OCI-LY7 (cell line): ENCODE results near the gene TLL2. TPM values are rescaled to one million over a fixed set of nuclear protein-coding genes. Genes with fewer than 3 reads are reported as not detected.
"Not testable (repeated sequence)": the region's sequence is repeated elsewhere in the genome, so short reads cannot be mapped to it uniquely, and the experiment has no call there.

ENCODE experiments used
- BruUV-seq: library from RNA; stranded (reverse); fragments of 400-500 nt; replicated peaks from 2 replicates; lab custom pipeline; 2021; lab: Mats Ljungman, UMichigan
- CTCF ChIA-PET: fragments of 300-600 bp; sonication (Branson Sonifier 250); formaldehyde crosslinking; loops from one replicate; lab custom pipeline; 2022; ENCODE audit warnings: antibody characterized with exemption; ENCODE audit not compliant: unreplicated experiment; lab: Charles Lee
- POLR2A ChIA-PET: fragments of 300-600 bp; sonication (Branson Sonifier 250); formaldehyde crosslinking; loops from one replicate; lab custom pipeline; 2022; ENCODE audit warnings: antibody characterized with exemption; lab: Charles Lee
- DNase-seq: peaks from one replicate; pipeline ENCODE4 v3.0.0-alpha.2; 2015; ENCODE audit warnings: low spot score
- H2AFZ ChIP-seq: fragments of 200-600 bp; sonication (generic), shearing (Covaris generic); 2 replicates; pipeline ENCODE4 v1.6.1; 2014; ENCODE audit warnings: mild to moderate bottlenecking, antibody characterized with exemption, low read length, moderate library complexity
- H3K27ac ChIP-seq: fragments of 200-600 bp; sonication (generic); 2 replicates; pipeline ENCODE4 v1.5.1; 2014; ENCODE audit warnings: mixed run types, low read depth, mild to moderate bottlenecking, moderate library complexity, low read length, inconsistent platforms; ENCODE audit not compliant: poor library complexity, severe bottlenecking
- H3K36me3 ChIP-seq: fragments of 200-600 bp; sonication (generic); 2 replicates; pipeline ENCODE4 v1.6.1; 2014; ENCODE audit warnings: mild to moderate bottlenecking, antibody characterized with exemption, low read length, moderate library complexity, mixed read lengths; ENCODE audit not compliant: insufficient read depth
- H3K4me1 ChIP-seq: fragments of 200-600 bp; sonication (generic); 2 replicates; pipeline ENCODE4 v1.5.1; 2014; ENCODE audit warnings: mild to moderate bottlenecking, low read length; ENCODE audit not compliant: insufficient read depth, poor library complexity, severe bottlenecking
- H3K4me2 ChIP-seq: fragments of 200-600 bp; sonication (generic); 2 replicates; pipeline ENCODE4 v1.6.1; 2014; ENCODE audit warnings: mild to moderate bottlenecking, low read length
- H3K4me3 ChIP-seq: fragments of 200-600 bp; sonication (generic); 2 replicates; pipeline ENCODE4 v1.5.1; 2014; ENCODE audit warnings: mild to moderate bottlenecking, low read depth, low read length; ENCODE audit not compliant: poor library complexity, severe bottlenecking
- H3K79me2 ChIP-seq: fragments of 200-600 bp; sonication (generic); 2 replicates; pipeline ENCODE4 v1.6.1; 2016; ENCODE audit warnings: low read depth, mild to moderate bottlenecking, low read length, moderate library complexity, mixed read lengths; ENCODE audit not compliant: insufficient read depth
- H3K9me2 ChIP-seq: fragments of 200-600 bp; sonication (generic); 2 replicates; pipeline ENCODE4 v1.6.1; 2016; ENCODE audit warnings: mild to moderate bottlenecking, low read length, mixed read lengths; ENCODE audit not compliant: insufficient read depth
- H3K9me3 ChIP-seq: fragments of 200-600 bp; sonication (generic); 2 replicates; pipeline ENCODE4 v1.6.1; 2014; ENCODE audit warnings: mild to moderate bottlenecking, mixed run types, low read length, mixed read lengths
- H4K20me1 ChIP-seq: fragments of 200-600 bp; sonication (generic); 2 replicates; pipeline ENCODE4 v1.6.1; 2014; ENCODE audit warnings: mild to moderate bottlenecking, antibody characterized with exemption, low read length, moderate library complexity, mixed read lengths; ENCODE audit not compliant: insufficient read depth
- CTCF ChIP-seq: fragments of 200-600 bp; sonication (generic); conservative IDR thresholded peaks from 2 replicates; pipeline ENCODE4 v1.5.1; 2014; ENCODE audit warnings: mild to moderate bottlenecking, antibody characterized with exemption, low read length, moderate library complexity, mixed read lengths
- EZH2phosphoT487 ChIP-seq: fragments of 200-600 bp; sonication (generic); IDR thresholded peaks from 2 replicates; pipeline ENCODE4 v1.6.1; 2018; ENCODE audit warnings: low read depth, borderline replicate concordance, mild to moderate bottlenecking, mixed run types, antibody characterized with exemption, low read length, moderate library complexity, mixed read lengths
- intact Hi-C: fragments of 100-400 bp; cut with micrococcal nuclease; formaldehyde crosslinking; loops from one replicate; pipeline ENCODE4 v1.10.0; 2022; ENCODE audit not compliant: unreplicated experiment
- total RNA-seq, 2 experiments: library from RNA; depleted of rRNA in 1 of 2; stranded (reverse); fragments of >200 nt in 1 of 2; shearing (Covaris generic) in 1 of 2; gene quantifications; 2 replicates each; pipeline ENCODE4 v1.2.3, GENCODE V29; 2014 to 2022

Gene TLL2
- total RNA-seq, 2 experiments from 2014 or later = 0.97 to 1.1 TPM

- peaks cover 93% of the 10 kb centered on the region for H3K36me3 ChIP-seq
These were observed 41.6 kb upstream of the TLL2 start for GRCh38 chr10:96555330-96555729.

GRCh38 chr10:96548589-96548988 lies 34.9 kb upstream of the TLL2 start:
- no peak overlapping the region for H3K4me2 ChIP-seq
- POLR2A ChIA-PET = interaction anchor here (0.7 kb wide), 1 partner anchor 272 kb away, joined by 3 read pairs; no protein-coding TSS in a partner anchor
- no peaks in the 10 kb centered on the region for H4K20me1 ChIP-seq
- H3K27ac ChIP-seq = no peak overlapping the region
- TF ChIP-seq EZH2phosphoT487 (no peak), CTCF (no peak)
- no TSS peak for BruUV-seq
- no peaks in the 10 kb centered on the region for H3K9me2 ChIP-seq
- H3K9me3 ChIP-seq = no peaks in the 10 kb centered on the region
- no peak overlapping the region for H3K4me3 ChIP-seq
- H3K79me2 ChIP-seq = no peaks in the 10 kb centered on the region
- no peak overlapping the region for H2AFZ ChIP-seq
- no peaks in the 10 kb centered on the region for H3K4me1 ChIP-seq
- CTCF ChIA-PET = interaction anchor here (0.7 kb wide), 1 partner anchor 208 kb away, joined by 3 read pairs; no protein-coding TSS in a partner anchor
- peaks cover 94% of the 10 kb centered on the region for H3K36me3 ChIP-seq
- DNase-seq = no peak
- intact Hi-C loops = no loop called here

More at GRCh38 chr10:96555330-96555729, 41.6 kb upstream of the TLL2 start:
- H3K79me2 ChIP-seq = no peaks in the 10 kb centered on the region
- no peaks in the 10 kb centered on the region for H4K20me1 ChIP-seq
- DNase-seq = no peak
- CTCF ChIA-PET = no interaction called here
- no peak overlapping the region for H3K4me3 ChIP-seq
- H3K4me1 ChIP-seq = no peaks in the 10 kb centered on the region
- BruUV-seq = no TSS peak
- no peaks in the 10 kb centered on the region for H3K9me2 ChIP-seq
- no peaks in the 10 kb centered on the region for H3K9me3 ChIP-seq
- POLR2A ChIA-PET = no interaction called here
- H2AFZ ChIP-seq = no peak overlapping the region
- H3K27ac ChIP-seq = no peak overlapping the region
- TF ChIP-seq EZH2phosphoT487 (no peak), CTCF (no peak)
- no peak overlapping the region for H3K4me2 ChIP-seq
- intact Hi-C loops = no loop called here

- DNase-seq, BruUV-seq, H3K79me2 ChIP-seq, H3K4me2 ChIP-seq, CTCF ChIA-PET, H3K27ac ChIP-seq, H2AFZ ChIP-seq, H4K20me1 ChIP-seq, H3K4me3 ChIP-seq, H3K9me3 ChIP-seq, H3K9me2 ChIP-seq, H3K4me1 ChIP-seq, intact Hi-C loops: not testable (repeated sequence)
- POLR2A ChIA-PET = interaction anchor here (1.8 to 2.7 kb wide), 2 partner anchors 10 to 22 kb away, joined by 5 to 9 read pairs; no protein-coding TSS in a partner anchor
- peaks cover 89% of the 10 kb centered on the region for H3K36me3 ChIP-seq
These were observed 31.8 kb upstream of the TLL2 start for GRCh38 chr10:96545558-96545957.
